ENCODE results near the gene RDH11.

GRCh38 chr14:67719866-67720265 is 24.3 kb upstream of the RDH11 start:
- TF ChIP-seq EP300 (IDR thresholded peaks at IDR 0.05) (no peak), CTCF (IDR thresholded peaks at IDR 0.05) (no peak)

Data from suprapubic skin (tissue), 3 donors.